Ishikawa (cell line): ENCODE results near the gene JPH2.

ENCODE experiments used
- CEBPB ChIP-seq: IDR thresholded peaks from 2 replicates; pipeline ENCODE4 v1.6.1; 2012
- CREB1 ChIP-seq: IDR thresholded peaks from 2 replicates; pipeline ENCODE4 v1.6.1; 2012; ENCODE audit warnings: low read depth
- EGR1 ChIP-seq: IDR thresholded peaks from 2 replicates; pipeline ENCODE4 v1.6.1; 2012
- EP300 ChIP-seq: IDR thresholded peaks from 2 replicates; pipeline ENCODE4 v1.6.1; 2012; ENCODE audit warnings: borderline replicate concordance
- FOXM1 ChIP-seq: IDR thresholded peaks from 2 replicates; pipeline ENCODE4 v1.6.1; 2012; ENCODE audit warnings: low read depth, borderline replicate concordance
- RAD21 ChIP-seq: IDR thresholded peaks from 2 replicates; pipeline ENCODE4 v1.6.1; 2012; ENCODE audit warnings: low read depth
- REST ChIP-seq: IDR thresholded peaks from 2 replicates; pipeline ENCODE4 v1.6.1; 2012; ENCODE audit warnings: low read depth, mild to moderate bottlenecking
- TAF1 ChIP-seq: IDR thresholded peaks from 2 replicates; pipeline ENCODE4 v1.6.1; 2012; ENCODE audit warnings: low read depth, mild to moderate bottlenecking
- TEAD4 ChIP-seq: IDR thresholded peaks from 2 replicates; pipeline ENCODE4 v1.6.1; 2012
- YY1 ChIP-seq: IDR thresholded peaks from 2 replicates; pipeline ENCODE4 v1.6.1; 2012; ENCODE audit warnings: low read depth
- TF ChIP-seq, protein P1 (sequence below): IDR thresholded peaks from 2 replicates; pipeline ENCODE4 v1.6.1; 2012
- TF ChIP-seq, protein P2 (sequence below): IDR thresholded peaks from 2 replicates; pipeline ENCODE4 v1.6.1; 2012

GRCh38 chr20:44125332-44126127, 61.5 kb downstream of the JPH2 start:
- TF ChIP-seq TEAD4 (no peak), REST (no peak), CREB1 (no peak), YY1 (no peak), RAD21 (no peak), EGR1 (no peak), EP300 (no peak), TAF1 (no peak), FOXM1 (no peak), CEBPB (no peak)
- TF ChIP-seq, protein P1, sequence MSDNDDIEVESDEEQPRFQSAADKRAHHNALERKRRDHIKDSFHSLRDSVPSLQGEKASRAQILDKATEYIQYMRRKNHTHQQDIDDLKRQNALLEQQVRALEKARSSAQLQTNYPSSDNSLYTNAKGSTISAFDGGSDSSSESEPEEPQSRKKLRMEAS = no peak
- TF ChIP-seq, protein P2, sequence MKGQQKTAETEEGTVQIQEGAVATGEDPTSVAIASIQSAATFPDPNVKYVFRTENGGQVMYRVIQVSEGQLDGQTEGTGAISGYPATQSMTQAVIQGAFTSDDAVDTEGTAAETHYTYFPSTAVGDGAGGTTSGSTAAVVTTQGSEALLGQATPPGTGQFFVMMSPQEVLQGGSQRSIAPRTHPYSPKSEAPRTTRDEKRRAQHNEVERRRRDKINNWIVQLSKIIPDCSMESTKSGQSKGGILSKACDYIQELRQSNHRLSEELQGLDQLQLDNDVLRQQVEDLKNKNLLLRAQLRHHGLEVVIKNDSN = no peak
